ENCODE measurements around the gene GRIPAP1.

GRIPAP1 gene

GRCh38 chrX:48924270-48924669 lies 77.8 kb downstream of the GRIPAP1 start:
- DNase-seq (ENCODE audit: low read depth) = no peak

- DNase-seq (ENCODE audit: low read depth) = no peak
Observed at GRCh38 chrX:48923771-48924170, 78.3 kb downstream of the GRIPAP1 start.
